NB4 (cell line): ENCODE results near the gene RABGEF1.
"Not testable (repeated sequence)": the region's sequence is repeated elsewhere in the genome, so short reads cannot be mapped to it uniquely, and the experiment has no call there.

Source experiments
- POLR2A ChIP-seq: IDR thresholded peaks from 2 replicates; pipeline ENCODE4 v1.6.1; 2011; ENCODE audit warnings: mild to moderate bottlenecking; ENCODE audit not compliant: insufficient read length; ENCODE audit errors: extremely low read depth
- TF ChIP-seq, protein P1 (sequence below): IDR thresholded peaks from one replicate; pipeline ENCODE4 v1.5.1; 2012; ENCODE audit warnings: low read depth, low read length

- not testable (repeated sequence) for TF ChIP-seq POLR2A
- TF ChIP-seq, protein P1, sequence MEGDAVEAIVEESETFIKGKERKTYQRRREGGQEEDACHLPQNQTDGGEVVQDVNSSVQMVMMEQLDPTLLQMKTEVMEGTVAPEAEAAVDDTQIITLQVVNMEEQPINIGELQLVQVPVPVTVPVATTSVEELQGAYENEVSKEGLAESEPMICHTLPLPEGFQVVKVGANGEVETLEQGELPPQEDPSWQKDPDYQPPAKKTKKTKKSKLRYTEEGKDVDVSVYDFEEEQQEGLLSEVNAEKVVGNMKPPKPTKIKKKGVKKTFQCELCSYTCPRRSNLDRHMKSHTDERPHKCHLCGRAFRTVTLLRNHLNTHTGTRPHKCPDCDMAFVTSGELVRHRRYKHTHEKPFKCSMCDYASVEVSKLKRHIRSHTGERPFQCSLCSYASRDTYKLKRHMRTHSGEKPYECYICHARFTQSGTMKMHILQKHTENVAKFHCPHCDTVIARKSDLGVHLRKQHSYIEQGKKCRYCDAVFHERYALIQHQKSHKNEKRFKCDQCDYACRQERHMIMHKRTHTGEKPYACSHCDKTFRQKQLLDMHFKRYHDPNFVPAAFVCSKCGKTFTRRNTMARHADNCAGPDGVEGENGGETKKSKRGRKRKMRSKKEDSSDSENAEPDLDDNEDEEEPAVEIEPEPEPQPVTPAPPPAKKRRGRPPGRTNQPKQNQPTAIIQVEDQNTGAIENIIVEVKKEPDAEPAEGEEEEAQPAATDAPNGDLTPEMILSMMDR, result not testable (repeated sequence)
These were observed 14.5 kb downstream of the RABGEF1 start for GRCh38 chr7:66755059-66755458.
